Sciatic nerve (tissue), 2 donors: ENCODE data around the gene WDR5B. TPM values are rescaled to one million over a fixed set of nuclear protein-coding genes. Genes with fewer than 3 reads are reported as not detected.
"Not testable (repeated sequence)": the region's sequence is repeated elsewhere in the genome, so short reads cannot be mapped to it uniquely, and the experiment has no call there.

Source experiments
- ATAC-seq: fragments of 200-7000 bp; cut with Tn5 transposase; one replicate; pipeline ENCODE4 v1.9.1; 2020; ENCODE audit warnings: mild to moderate bottlenecking, moderate library complexity
- DNase-seq: peaks from one replicate; pipeline ENCODE4 v3.0.0-alpha.2; 2020; ENCODE audit warnings: low spot score
- intact Hi-C: fragments of 100-400 bp; cut with DNase I; formaldehyde crosslinking; loops from one replicate; pipeline ENCODE4 v1.14.2; 2022
- total RNA-seq: library from RNA; stranded (reverse); fragmentation: NEBNext Ultra II Directional; extraction: Animal tissue kit (Norgen Biotek cat#: 25700); gene quantifications from one replicate; pipeline ENCODE4 v1.2.1, GENCODE V29; 2021
- donor health status: DM: no; HTN: no; CAD: no.
- donor health status: DM: no; HTN: no; CAD: no.

The WDR5B gene
- total RNA-seq: 5.3 TPM

GRCh38 chr3:122415762-122416654 is at the start of gene WDR5B:
Gene WDR5B (minus strand): TSS chr3:122416062. CDS start chr3:122415528, 534 bp downstream.
- ATAC-seq (peak; percentile 99), DNase-seq (peak; percentile 99)
- intact Hi-C loops: no loop called here

DNA sequence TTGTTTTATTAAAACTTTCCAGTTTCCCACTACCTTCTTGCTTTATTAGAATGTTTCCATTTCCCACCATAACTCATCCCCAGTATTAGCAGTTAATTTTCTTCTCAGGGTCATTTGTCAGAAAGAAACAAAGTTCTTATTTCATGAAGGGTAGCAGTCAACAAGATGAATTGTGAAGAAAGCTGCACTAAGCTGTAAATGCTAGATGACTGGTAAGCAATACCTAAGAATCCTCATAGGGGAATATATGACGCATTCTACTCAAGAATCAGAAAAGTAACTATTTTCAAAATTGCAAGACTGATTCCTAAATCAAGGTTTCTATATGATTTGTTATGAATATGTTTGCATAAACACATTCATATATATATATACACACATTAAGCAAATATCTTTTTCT is 48.8 kb upstream of the WDR5B start:
- intact Hi-C loops: loop anchor here (10.0 kb wide), 1 partner anchor 210 kb away; no protein-coding TSS in a partner anchor
- no peak for ATAC-seq

DNA sequence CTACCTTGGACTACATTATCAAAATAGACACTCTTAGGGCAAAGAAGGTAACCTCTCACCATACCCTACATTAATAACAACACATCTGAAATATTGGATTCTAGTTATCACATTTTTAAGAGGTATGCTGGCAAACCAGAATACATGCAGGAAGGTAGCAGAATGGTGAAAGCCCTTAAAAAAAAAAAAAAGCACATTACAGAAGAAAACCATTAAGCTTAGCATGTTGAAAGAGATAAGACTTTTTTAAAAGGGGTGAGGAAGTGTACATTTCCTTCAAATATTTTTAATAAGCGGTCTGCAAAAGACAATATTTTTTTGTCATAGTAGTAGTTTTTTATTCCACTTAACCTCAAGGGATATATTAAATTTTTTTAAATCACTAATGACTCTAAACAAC is 46.5 kb upstream of the WDR5B start:
- DNase-seq: no peak
- intact Hi-C loops: loop anchor here (10.0 kb wide), 1 partner anchor 212 kb away; no protein-coding TSS in a partner anchor
- no peak for ATAC-seq

More for the DNA sequence above, 48.8 kb upstream of the WDR5B start:
- no peak for DNase-seq

DNA sequence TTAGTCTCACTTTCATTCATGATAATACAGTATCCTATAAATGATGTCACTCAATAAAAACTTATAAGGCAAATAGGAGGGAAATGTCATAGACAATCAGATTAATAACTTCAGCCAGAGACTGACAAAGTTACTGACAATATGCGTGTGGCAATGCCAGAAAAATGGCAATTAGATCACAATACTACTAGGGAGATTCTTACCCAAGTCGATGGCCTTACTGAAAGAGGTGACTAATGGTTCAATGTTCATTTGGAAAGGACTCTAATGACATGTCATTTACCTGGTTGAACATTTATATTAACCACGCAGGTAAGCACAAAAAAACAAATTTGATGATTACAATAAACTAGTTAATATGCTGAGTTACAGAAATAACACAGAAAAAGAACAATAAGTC is 45.9 kb upstream of the WDR5B start:
- DNase-seq (no peak), ATAC-seq (no peak)
- intact Hi-C loops: loop anchor here (10.0 kb wide), 1 partner anchor 213 kb away; no protein-coding TSS in a partner anchor

- DNase-seq: no peak
- ATAC-seq: peak; percentile 39
- intact Hi-C loops: no loop called here
Measured at GRCh38 chr3:122458992-122459391, 43.1 kb upstream of the WDR5B start.

- intact Hi-C loops: no loop called here
- DNase-seq: no peak
- ATAC-seq: no peak
Measured at GRCh38 chr3:122457706-122458105, 41.8 kb upstream of the WDR5B start.

GRCh38 chr3:122456074-122456473 is 40.2 kb upstream of the WDR5B start:
- intact Hi-C loops: no loop called here
- ATAC-seq (no peak), DNase-seq (no peak)

- intact Hi-C loops: no loop called here
- ATAC-seq (no peak), DNase-seq (no peak)
Measured at GRCh38 chr3:122451371-122451770, 35.5 kb upstream of the WDR5B start.

DNA sequence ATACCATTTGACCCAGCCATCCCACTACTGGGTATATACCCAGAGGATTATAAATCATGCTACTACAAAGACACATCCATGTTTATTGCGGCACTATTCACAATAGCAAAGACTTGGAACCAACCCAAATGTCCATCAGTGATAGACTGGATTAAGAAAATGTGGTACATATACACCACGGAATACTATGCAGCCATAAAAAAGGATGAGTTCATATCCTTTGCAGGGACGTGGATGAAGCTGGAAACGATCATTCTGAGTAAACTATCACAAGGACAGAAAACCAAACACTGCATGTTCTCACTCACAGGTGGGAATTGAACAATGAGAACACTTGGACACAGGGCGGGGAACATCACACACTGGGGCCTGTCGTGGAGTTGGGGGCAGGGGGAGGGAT is 32.4 kb upstream of the WDR5B start:
- DNase-seq, intact Hi-C loops, ATAC-seq: not testable (repeated sequence)

- DNase-seq, intact Hi-C loops, ATAC-seq: not testable (repeated sequence)
Measured at GRCh38 chr3:122444491-122444887, 28.6 kb upstream of the WDR5B start.

DNA sequence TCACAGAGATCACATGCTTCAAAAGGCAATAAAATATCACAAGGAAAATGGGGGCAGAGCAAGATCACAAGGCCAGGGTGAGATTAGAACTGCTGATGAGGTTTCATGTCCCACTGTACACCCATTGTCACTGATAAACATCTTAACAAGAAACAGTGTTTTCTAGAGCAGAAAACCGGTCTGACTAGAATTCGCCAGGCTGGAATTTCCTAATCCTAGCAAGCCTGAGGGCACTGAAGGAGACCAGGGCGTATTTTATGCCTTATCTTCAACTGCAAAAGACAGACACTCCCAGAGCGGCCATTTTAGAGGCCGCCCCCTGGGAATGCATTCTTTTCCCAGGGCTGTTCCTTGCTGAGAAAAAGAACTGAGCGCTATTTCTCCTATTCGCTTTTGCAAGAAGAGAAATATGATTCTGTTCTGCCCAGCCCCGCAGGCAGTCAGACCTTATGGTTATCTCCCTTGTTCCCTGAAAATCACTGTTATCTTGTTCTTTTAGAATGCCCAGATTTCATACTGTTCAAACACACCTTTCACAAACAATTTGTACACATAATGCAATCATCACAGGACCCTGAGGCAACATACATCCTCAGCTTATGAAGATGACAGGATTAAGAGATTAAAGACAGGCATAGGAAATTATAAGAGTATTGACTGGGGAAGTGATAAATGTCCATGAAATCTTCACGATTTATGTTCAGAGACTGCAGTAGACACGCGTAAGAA is 28.1 kb upstream of the WDR5B start:
- intact Hi-C loops, ATAC-seq, DNase-seq: not testable (repeated sequence)

GRCh38 chr3:122443090-122443489 is 27.2 kb upstream of the WDR5B start:
- ATAC-seq: no peak
- no peak for DNase-seq
- intact Hi-C loops: no loop called here

- DNase-seq (no peak), ATAC-seq (no peak)
- intact Hi-C loops: no loop called here
Measured at GRCh38 chr3:122435950-122436349, 20.1 kb upstream of the WDR5B start.

- DNase-seq (no peak), ATAC-seq (no peak)
- intact Hi-C loops: no loop called here
Measured at GRCh38 chr3:122430371-122430770, 14.5 kb upstream of the WDR5B start.

- no peak for DNase-seq
- no peak for ATAC-seq
- intact Hi-C loops: no loop called here
Measured at GRCh38 chr3:122427857-122428471, 12.1 kb upstream of the WDR5B start.

DNA sequence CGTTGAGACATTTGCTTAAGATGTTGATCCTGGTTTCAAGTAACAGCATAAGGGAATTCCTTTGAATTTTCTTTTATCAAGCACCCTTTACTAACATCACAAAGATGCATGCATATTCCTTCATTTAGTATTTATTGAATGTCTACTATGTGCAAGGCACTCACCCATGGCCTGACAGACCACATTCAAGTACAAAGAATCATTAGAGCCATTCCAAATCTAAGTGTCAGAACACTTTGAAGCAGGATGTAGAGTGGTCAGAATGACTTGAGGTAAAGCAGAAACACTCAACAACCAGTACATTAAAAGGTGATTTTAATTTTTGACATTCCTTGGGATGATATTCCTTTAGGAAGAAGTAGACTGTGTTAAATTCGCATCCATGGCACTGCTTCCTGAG is 6.0 kb upstream of the WDR5B start:
- intact Hi-C loops: no loop called here
- ATAC-seq: no peak

DNA sequence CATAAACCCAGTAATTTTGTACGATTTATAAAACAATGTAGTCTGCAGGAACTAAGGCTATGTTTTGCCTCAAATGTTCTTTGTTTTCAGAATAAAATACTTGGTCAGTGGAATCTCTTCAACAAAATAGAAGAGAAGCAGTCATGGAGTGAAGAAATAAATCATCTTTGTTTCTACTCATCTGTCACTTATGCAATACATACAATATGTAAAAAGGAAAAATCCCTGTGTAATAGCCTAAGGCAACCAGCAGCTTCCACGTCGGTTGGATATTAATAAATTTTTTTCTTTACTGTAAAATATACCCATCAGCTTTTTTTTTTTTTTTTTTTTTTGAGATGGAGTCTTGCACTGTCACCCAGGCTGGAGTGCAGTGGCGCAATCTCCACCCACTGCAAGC is 5.2 kb upstream of the WDR5B start:
- ATAC-seq (no peak), DNase-seq (no peak)
- intact Hi-C loops: no loop called here

More for the DNA sequence above, 6.0 kb upstream of the WDR5B start:
- no peak for DNase-seq

DNA sequence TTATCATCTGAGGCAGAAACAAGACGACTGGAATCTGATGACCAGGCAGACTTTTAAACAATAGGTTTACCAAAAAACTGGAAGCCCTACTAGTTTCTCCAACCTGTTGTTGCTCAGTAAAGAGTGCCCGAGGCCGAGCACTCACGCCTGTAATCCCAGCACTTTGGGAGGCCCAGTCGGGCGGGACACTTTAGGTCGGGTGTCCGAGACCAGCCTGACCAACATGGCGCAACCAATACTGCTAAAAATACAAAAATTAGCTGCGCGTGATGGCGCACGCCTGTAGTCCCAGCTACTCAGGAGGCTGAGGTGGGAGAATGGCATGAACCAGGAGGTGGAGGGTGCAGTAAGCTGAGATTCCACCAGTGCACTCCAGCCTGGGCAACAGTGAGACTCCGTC is 1.1 kb upstream of the WDR5B start:
- ATAC-seq (no peak), DNase-seq (no peak)
- intact Hi-C loops: no loop called here

DNA sequence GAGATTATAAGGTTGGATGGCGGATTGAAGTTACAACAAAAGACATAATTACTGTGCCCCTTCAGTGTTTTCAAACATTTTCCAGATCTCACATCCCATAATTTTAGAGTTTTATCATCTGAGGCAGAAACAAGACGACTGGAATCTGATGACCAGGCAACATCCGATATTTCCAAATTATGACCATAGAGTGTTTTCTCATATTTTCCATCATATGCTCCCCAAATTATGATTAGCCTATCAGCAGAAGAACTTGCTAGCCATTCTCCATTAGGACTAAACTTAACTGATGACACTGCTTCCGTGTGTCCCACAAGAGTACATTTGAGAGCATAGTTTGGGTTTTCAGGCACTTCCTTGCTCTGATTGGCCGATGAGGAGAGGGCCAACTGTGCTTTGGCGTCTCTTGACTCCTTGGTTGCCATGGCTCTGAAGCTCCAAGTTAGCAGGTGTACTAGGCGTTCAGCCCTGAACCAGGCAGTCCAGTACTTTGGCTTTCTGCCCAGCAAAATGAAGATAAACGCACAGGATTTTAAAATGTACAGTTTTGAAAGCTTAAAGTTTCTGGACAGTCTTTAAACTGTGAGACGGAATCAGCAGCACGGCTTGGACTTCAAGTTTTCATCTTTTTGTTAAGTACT is 638 bp downstream of the WDR5B start:
- DNase-seq: no peak
- peak; percentile 22 for ATAC-seq
- intact Hi-C loops: no loop called here
